PFSK-1 (cell line): Measurements from ENCODE around the gene SYT6.

Experiments used
- FOXP2 ChIP-seq: optimal IDR thresholded peaks from 2 replicates; pipeline ENCODE3; 2011; ENCODE audit warnings: borderline replicate concordance, control low read depth, inconsistent platforms; ENCODE audit not compliant: insufficient read depth; ENCODE audit errors: extremely low read length, extremely low read depth
- POLR2AphosphoS5 ChIP-seq: IDR thresholded peaks from 2 replicates; pipeline ENCODE4 v1.6.1; 2012; ENCODE audit warnings: low read depth, mild to moderate bottlenecking, control low read depth, low read length, moderate library complexity
- REST ChIP-seq, 2 experiments: IDR thresholded peaks; 2 replicates each; pipeline versions ENCODE4 v1.6.1 to v1.8.0; 2011 to 2012; ENCODE audit warnings: low read depth in 2 of 2, low read length in 2 of 2, control low read depth in 1 of 2, inconsistent platforms in 1 of 2, mild to moderate bottlenecking in 1 of 2, moderate library complexity in 1 of 2; ENCODE audit not compliant: insufficient read depth in 1 of 2
- SIN3A ChIP-seq: IDR thresholded peaks from 2 replicates; pipeline ENCODE4 v1.6.1; 2012; ENCODE audit warnings: mild to moderate bottlenecking, low read length, moderate library complexity, borderline replicate concordance; ENCODE audit not compliant: insufficient read depth
- TAF1 ChIP-seq: IDR thresholded peaks from 2 replicates; pipeline ENCODE4 v1.6.1; 2012; ENCODE audit warnings: low read length, control low read depth, borderline replicate concordance; ENCODE audit not compliant: insufficient read depth

Gene SYT6

GRCh38 chr1:114091711-114092110, 62.0 kb downstream of the SYT6 start:
- TF ChIP-seq POLR2AphosphoS5, result no peak
- no peak for TF ChIP-seq REST (IDR thresholded peaks at IDR 0.05; ENCODE audit: insufficient read depth in 1 of 2, low read depth in 2 of 2, low read length in 2 of 2)
- TF ChIP-seq SIN3A, result no peak
- TF ChIP-seq TAF1, result no peak

GRCh38 chr1:114090738-114091505, 62.7 kb downstream of the SYT6 start:
- TF ChIP-seq TAF1, result no peak
- no peak for TF ChIP-seq REST (IDR thresholded peaks at IDR 0.05; ENCODE audit: insufficient read depth in 1 of 2, low read depth in 2 of 2, low read length in 2 of 2)
- no peak for TF ChIP-seq FOXP2
- no peak for TF ChIP-seq SIN3A
- TF ChIP-seq POLR2AphosphoS5, result no peak

- TF ChIP-seq TAF1, result no peak
- TF ChIP-seq REST (IDR thresholded peaks at IDR 0.05; ENCODE audit: insufficient read depth in 1 of 2, low read depth in 2 of 2, low read length in 2 of 2), result no peak
- TF ChIP-seq POLR2AphosphoS5, result no peak
- no peak for TF ChIP-seq SIN3A
- no peak for TF ChIP-seq FOXP2
Measured at GRCh38 chr1:114089502-114090138, 64.0 kb downstream of the SYT6 start.

- TF ChIP-seq TAF1 (no peak), REST (IDR thresholded peaks at IDR 0.05; ENCODE audit: insufficient read depth in 1 of 2, low read depth in 2 of 2, low read length in 2 of 2) (no peak), POLR2AphosphoS5 (no peak), SIN3A (no peak), FOXP2 (no peak)
Measured at GRCh38 chr1:114088392-114089299, 65.0 kb downstream of the SYT6 start.
